ENCODE results near the gene IGFL1.
"Not testable (repeated sequence)": the region's sequence is repeated elsewhere in the genome, so short reads cannot be mapped to it uniquely, and the experiment has no call there.

The IGFL1 gene

DNA sequence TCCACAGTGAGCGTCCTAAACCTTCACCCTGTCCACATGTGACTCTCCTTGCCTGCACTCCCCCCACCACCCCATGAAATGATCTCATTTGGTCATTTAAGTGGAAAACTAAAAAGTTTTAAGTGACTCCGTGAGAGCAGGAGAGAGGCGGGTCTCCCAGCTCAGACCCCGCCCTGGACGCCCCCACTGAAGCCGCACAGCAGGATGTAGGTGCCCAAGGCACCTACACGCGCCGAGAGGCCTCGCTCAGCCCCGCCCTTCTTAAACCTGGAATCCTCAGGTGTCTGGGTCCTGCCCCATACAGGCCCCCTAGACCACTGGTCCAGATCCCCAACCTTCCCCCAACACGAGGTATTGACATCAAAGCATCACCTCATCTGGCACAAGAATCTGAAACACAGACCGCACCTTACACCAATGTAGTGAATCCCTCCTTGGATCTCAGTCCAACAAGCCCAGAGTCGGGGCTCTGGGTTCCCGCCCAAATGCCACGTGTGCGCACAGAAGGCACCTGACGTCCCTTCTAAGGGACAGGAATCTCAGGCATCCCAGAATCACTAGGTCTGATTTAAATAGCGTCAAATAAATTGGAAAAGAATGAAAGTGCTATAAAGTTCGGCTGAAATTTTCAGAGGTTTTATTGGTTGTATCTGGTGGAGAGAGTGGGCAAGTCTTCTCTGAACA, 3.5 kb downstream of the IGFL1 start:
- TF ChIP-seq CTCF (IDR thresholded peaks at IDR 0.05; ENCODE audit: borderline replicate concordance, control extremely low read depth, extremely low read depth, insufficient read depth, missing control alignments), result no peak
- DNase-seq (ENCODE audit: low spot score), result no peak
- in situ Hi-C loops (cut with MboI; ENCODE audit: low sequenced_read_pairs, unreplicated experiment), result no loop called here

DNA sequence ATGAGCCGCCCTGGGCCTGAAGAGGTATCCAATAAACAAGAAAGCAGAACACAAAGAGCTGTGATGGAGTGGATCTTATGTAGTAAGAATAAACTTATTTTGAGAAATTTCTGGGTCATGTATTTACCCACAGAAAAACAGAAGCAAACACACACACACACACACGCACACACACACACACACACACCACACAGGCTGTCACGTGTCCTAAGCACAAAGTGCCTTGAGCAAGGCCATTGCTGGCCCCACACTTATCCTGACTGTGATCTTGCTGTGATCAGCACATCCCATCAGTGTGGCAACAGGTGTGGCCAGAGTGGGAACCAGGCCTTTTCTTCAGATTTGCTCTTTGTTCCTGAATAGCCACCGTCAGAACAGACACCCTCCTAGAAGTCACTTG, 4.3 kb downstream of the IGFL1 start:
- in situ Hi-C loops (cut with MboI; ENCODE audit: low sequenced_read_pairs, unreplicated experiment); DNase-seq (ENCODE audit: low spot score): not testable (repeated sequence)

DNA sequence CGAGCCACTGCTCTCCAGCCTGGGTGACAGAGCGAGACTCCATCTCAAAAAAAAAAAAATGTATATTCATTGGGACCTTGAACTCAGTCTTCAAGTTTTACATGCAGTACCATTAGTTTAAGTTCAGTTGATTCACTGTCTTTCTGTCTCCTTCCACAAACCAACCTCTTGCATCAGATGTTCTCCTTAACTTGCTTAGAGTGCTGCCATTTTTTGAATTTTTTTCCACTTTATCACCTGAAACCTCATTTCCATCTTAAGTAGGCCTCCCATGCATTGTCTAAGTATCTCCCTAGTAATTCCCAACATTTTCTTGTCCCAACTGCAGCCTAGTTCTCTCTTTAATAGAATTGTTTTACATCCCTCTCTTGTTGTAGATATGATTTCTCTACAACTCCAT, 8.6 kb downstream of the IGFL1 start:
- in situ Hi-C loops (cut with MboI; ENCODE audit: low sequenced_read_pairs, unreplicated experiment); DNase-seq (ENCODE audit: low spot score): not testable (repeated sequence)

GRCh38 chr19:46239193-46240024, 9.9 kb downstream of the IGFL1 start:
- TF ChIP-seq CTCF (IDR thresholded peaks at IDR 0.05; ENCODE audit: borderline replicate concordance, control extremely low read depth, extremely low read depth, insufficient read depth, missing control alignments), result no peak
- in situ Hi-C loops (cut with MboI; ENCODE audit: low sequenced_read_pairs, unreplicated experiment), result no loop called here
- DNase-seq (ENCODE audit: low spot score), result no peak

DNA sequence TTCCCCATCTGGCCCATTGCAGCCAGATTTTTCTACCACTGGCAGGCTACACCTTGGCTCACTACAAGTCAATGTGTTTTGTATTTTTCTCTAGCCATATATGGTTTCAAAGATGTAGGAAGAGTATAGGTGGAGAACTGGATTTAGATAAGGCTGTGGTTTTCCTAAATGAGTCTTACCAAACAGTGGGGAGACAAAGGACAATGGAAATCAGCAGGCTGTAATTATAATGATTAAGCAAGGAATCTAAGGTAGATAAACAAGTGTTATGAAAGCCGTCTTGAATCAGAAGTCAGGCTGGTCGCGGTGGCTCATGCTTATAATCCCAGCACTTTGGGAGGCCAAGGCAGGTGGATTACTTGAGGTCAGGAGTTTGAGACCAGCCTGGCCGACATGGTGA, 11.2 kb downstream of the IGFL1 start:
- in situ Hi-C loops (cut with MboI; ENCODE audit: low sequenced_read_pairs, unreplicated experiment), result no loop called here
- no peak for DNase-seq (ENCODE audit: low spot score)
- TF ChIP-seq CTCF (IDR thresholded peaks at IDR 0.05; ENCODE audit: borderline replicate concordance, control extremely low read depth, extremely low read depth, insufficient read depth, missing control alignments), result no peak

DNA sequence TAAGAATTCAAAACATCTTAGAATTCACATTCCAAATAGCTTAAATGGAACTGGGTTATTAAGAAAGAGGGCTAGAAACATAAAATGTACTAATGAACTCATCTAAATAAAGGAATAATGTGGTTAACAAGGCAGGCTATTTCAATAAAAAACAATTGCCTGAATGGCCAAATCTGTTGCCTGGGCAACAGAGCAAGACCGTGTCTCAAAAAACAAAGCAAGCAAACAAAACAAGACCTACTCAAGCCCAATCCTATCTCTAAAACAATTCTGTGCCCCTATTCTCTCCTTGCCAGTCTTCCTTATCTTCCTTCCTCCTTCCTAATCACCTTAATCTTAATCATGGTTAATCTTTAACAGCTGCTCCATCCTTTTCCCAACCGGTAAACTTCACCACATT, 12.1 kb downstream of the IGFL1 start:
- DNase-seq (ENCODE audit: low spot score), result no peak
- in situ Hi-C loops (cut with MboI; ENCODE audit: low sequenced_read_pairs, unreplicated experiment), result no loop called here
- no peak for TF ChIP-seq CTCF (IDR thresholded peaks at IDR 0.05; ENCODE audit: borderline replicate concordance, control extremely low read depth, extremely low read depth, insufficient read depth, missing control alignments)

- in situ Hi-C loops (cut with MboI; ENCODE audit: low sequenced_read_pairs, unreplicated experiment); DNase-seq (ENCODE audit: low spot score): not testable (repeated sequence)
These were observed 13.6 kb downstream of the IGFL1 start for GRCh38 chr19:46243081-46243654.

DNA sequence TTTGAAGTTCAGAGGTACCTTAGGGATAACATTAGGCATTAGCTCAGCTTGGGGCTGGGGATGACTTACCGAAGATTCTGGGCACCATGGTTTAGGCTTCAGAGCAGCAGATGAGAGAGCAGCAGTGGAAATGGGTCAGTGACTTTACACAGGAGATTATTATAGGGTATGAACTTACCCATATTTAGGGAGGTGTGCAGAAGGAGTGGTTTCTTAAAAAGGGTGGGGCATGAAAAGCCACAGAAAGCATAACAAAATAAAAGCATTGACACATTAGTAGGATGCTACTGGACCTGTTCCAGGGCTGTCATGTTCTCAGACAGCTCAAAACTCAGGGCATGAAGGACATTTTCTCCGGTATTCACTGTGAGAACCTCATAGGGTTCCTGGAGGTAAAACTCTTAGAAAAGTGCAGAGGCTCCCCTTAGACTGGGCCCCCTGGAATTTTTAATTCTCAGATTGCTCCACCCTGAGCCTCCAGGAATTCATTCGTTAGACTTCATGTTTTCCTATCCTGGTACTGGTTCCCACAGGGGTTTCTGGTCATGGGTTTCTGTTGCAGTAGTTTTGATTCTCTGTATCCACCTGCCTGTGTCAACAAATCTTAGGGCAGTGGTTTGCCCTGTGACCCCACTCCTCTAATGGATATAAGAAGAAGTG, 20.7 kb downstream of the IGFL1 start:
- TF ChIP-seq CTCF (IDR thresholded peaks at IDR 0.05; ENCODE audit: borderline replicate concordance, control extremely low read depth, extremely low read depth, insufficient read depth, missing control alignments), result no peak
- no peak for DNase-seq (ENCODE audit: low spot score)
- in situ Hi-C loops (cut with MboI; ENCODE audit: low sequenced_read_pairs, unreplicated experiment), result no loop called here
